Activated naive CD8-positive, alpha-beta T cell treated with anti-CD3 and anti-CD28 coated beads for 36 hours (primary cell): ENCODE results near the gene MCTP1. TPM values are rescaled to one million over a fixed set of nuclear protein-coding genes. Genes with fewer than 3 reads are reported as not detected.
"Not testable (repeated sequence)": the region's sequence is repeated elsewhere in the genome, so short reads cannot be mapped to it uniquely, and the experiment has no call there.

Experiments used
- DNase-seq: peaks from one replicate; pipeline ENCODE4 v3.0.0; 2021
- H3K27ac Mint-ChIP-seq: one replicate; pipeline ENCODE4 v1.8.0; 2022; ENCODE audit warnings: mild to moderate bottlenecking, moderate library complexity, mixed read lengths
- H3K27me3 Mint-ChIP-seq: one replicate; pipeline ENCODE4 v1.8.0; 2022; ENCODE audit warnings: mild to moderate bottlenecking, mixed read lengths
- H3K36me3 Mint-ChIP-seq: one replicate; pipeline ENCODE4 v1.8.0; 2021; ENCODE audit warnings: mild to moderate bottlenecking, mixed read lengths
- H3K4me1 Mint-ChIP-seq: one replicate; pipeline ENCODE4 v1.8.0; 2021; ENCODE audit warnings: mixed read lengths
- H3K4me3 Mint-ChIP-seq: one replicate; pipeline ENCODE4 v1.8.0; 2022; ENCODE audit warnings: mild to moderate bottlenecking, moderate library complexity, mixed read lengths
- H3K9me3 Mint-ChIP-seq: one replicate; pipeline ENCODE4 v1.8.0; 2022; ENCODE audit warnings: mixed read lengths
- total RNA-seq, 2 experiments: library from RNA; stranded (reverse); gene quantifications; one replicate each; pipeline ENCODE4 v1.2.3, GENCODE V29; 2021

MCTP1 gene
- total RNA-seq, 2 experiments from 2014 or later = 1.1 to 1.3 TPM

DNA sequence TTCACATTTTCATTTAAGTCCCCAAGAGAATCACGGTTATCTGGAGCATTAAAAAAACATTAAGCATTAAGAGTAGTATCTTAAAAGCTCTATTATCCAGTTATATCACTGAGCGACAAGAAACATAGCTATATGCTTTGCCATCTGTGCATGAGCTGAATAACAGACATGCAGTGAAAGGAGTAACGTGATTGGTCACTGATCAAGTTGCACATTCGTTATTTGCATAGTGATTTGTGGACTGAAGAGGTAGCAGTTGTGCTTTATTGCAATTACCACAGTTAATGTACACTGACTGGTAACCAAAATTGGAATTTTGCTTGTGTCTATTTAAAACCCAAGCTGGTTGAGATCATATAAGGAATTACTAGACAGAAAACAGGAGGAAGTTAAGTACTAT, 107.4 kb downstream of the MCTP1 start:
- H3K36me3 Mint-ChIP-seq = no peaks in the 10 kb centered on the region
- no peak overlapping the region for H3K4me3 Mint-ChIP-seq
- no peak for DNase-seq
- peaks cover 5% of the 10 kb centered on the region for H3K27me3 Mint-ChIP-seq
- peaks cover 1% of the 10 kb centered on the region for H3K9me3 Mint-ChIP-seq
- no peaks in the 10 kb centered on the region for H3K4me1 Mint-ChIP-seq
- no peak overlapping the region for H3K27ac Mint-ChIP-seq

DNA sequence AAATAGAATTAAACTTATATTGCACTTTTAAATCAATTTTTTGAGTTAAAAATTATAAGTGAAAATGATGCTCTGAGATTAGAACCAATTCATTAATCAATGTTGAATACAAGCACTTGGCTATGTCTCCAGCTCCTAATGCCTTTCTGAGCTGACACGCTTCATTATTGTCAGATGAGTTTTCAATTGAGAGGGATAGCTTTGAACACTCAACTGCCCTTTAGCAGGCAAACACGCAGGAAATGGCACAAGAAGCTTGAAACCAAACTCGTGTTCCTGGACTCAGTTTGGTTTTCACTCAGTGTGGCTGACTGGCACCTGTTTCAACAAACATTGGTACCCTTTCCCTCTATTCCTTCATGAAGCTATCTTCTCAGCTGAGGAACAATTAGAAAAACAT, 109.8 kb downstream of the MCTP1 start:
- Mint-ChIP-seq H3K27me3 (no peaks in the 10 kb centered on the region), H3K4me3 (no peak overlapping the region), H3K4me1 (no peaks in the 10 kb centered on the region)

DNA sequence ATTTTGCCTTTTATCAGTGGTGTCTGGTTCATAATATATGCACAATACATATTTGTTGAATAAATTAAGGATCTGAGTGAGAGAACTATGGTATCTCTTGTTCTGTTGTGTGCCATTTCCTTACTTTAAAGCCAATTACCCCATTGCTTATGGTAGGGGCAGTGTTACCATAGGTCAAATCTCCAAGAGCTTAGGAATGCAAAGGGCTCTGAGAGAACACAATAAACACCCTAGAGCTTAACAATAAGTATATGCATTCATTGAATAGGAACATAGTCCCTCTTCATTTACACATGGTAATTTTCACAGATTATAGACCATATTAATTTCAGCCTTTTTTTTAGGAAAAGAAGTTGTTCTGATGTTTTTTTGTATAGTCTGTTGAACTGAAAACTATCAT, 112.2 kb downstream of the MCTP1 start:
- no peak for DNase-seq
- Mint-ChIP-seq H3K9me3 (peaks cover 7% of the 10 kb centered on the region), H3K27ac (no peak overlapping the region), H3K4me3 (no peak overlapping the region), H3K27me3 (no peaks in the 10 kb centered on the region), H3K36me3 (peaks cover 1% of the 10 kb centered on the region), H3K4me1 (no peaks in the 10 kb centered on the region)

More for the DNA sequence above, 109.8 kb downstream of the MCTP1 start:
- Mint-ChIP-seq H3K36me3 (peaks cover 1% of the 10 kb centered on the region), H3K27ac (no peak overlapping the region), H3K9me3 (peaks cover 7% of the 10 kb centered on the region)
- DNase-seq = no peak

DNA sequence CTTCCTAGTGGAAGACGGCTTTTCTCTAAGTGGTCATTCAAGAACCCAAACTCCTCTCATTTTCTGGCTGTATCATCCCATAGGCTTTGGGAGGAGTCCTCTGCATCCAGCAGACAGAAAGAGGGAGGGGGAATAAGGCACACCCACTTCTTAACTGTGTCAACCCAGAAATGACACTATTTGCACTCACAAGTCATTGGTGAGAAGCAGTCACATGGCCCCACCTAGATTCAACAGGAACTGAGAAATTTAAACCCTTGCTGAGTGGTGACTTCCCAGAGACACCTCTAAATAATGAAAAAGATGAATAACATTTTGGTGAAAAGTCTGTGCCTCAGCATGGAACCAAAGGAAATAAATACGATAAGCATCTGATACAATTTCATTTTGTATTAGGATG, 120.0 kb downstream of the MCTP1 start:
- DNase-seq = no peak
- H3K4me3 Mint-ChIP-seq = no peak overlapping the region
- no peaks in the 10 kb centered on the region for H3K27me3 Mint-ChIP-seq

DNA sequence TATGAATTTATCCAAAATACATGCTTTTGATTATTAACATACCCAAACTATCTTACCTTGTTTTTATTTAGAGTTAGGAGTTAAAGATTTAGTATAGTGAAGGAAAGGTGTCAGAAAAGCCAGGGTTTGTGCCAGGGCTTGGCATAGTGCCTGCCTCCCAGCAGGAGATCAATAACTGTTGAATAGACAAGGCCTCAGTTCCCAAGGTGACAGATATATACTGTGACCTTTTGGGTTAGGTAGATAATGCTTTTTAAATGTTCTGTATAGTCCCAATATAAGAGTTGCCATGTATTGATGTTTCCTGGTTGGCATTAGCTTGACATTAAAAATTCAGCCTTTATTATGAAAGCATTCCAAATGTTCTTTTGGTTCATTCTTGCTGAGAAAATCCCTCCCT, 121.8 kb downstream of the MCTP1 start:
- no peak for DNase-seq
- no peak overlapping the region for H3K4me3 Mint-ChIP-seq
- no peak overlapping the region for H3K27ac Mint-ChIP-seq
- H3K36me3 Mint-ChIP-seq = no peaks in the 10 kb centered on the region
- peaks cover 2% of the 10 kb centered on the region for H3K9me3 Mint-ChIP-seq
- no peaks in the 10 kb centered on the region for H3K27me3 Mint-ChIP-seq
- H3K4me1 Mint-ChIP-seq = peaks cover 11% of the 10 kb centered on the region

More for the DNA sequence above, 120.0 kb downstream of the MCTP1 start:
- Mint-ChIP-seq H3K9me3 (peaks cover 2% of the 10 kb centered on the region), H3K27ac (no peak overlapping the region), H3K4me1 (peaks cover 11% of the 10 kb centered on the region), H3K36me3 (no peaks in the 10 kb centered on the region)

DNA sequence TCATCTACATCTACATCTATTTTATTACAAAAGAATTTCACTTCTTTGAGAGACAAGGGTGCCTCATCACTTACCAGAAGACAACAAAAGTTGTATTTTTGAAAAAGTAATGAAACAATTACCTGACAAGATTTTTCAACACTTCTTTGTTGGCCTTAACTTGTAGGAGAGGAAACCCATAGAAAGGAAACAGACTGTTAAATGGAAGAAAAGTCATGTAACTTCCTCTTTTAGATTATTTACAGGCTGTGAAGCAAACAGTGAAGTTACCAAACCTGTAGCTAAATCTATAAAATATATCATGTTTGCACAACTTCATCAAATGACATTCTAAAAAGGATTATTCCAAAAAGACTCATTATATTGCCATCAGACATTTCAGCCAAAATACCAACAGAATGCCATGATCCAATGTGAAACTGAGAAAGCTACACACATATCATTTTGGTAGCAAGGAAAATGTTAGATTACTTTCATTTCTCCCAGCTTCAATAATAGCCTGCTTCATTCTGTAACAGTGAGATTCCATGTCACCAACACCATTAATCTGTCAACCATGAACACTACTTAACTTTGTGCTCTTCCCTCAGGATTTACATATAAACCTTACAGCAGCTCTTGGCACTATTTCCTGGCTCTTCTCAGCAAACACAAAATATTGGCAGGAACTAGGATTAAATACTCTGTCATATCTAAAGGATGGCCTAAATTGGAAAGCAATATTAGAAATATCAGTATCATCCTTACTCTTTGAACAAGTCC, 122.5 kb downstream of the MCTP1 start:
- H3K4me1 Mint-ChIP-seq = peaks cover 11% of the 10 kb centered on the region
- no peak overlapping the region for H3K4me3 Mint-ChIP-seq
- no peak for DNase-seq
- no peaks in the 10 kb centered on the region for H3K36me3 Mint-ChIP-seq
- H3K27me3 Mint-ChIP-seq = no peaks in the 10 kb centered on the region
- no peak overlapping the region for H3K27ac Mint-ChIP-seq
- H3K9me3 Mint-ChIP-seq = no peaks in the 10 kb centered on the region

DNA sequence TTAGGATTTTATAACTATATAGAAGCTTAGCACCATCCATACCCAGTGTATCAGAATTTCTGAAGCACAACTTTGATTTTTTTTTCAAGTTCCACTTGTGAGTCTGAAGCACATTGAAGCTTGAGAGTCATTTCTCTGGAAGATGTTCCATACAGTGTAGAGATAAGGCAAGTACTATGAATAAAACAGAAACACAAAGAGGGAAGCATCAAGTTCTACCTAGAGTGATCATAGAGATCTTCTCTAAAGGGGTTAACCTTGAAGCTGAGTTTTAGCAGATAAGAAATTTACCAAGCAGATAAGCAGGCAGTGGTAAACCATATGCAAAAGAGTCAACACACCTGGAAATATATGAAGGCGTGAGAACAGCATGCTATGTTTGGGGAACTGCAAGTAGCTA, 125.3 kb downstream of the MCTP1 start:
- no peaks in the 10 kb centered on the region for H3K36me3 Mint-ChIP-seq
- no peak overlapping the region for H3K4me3 Mint-ChIP-seq
- no peak for DNase-seq
- H3K4me1 Mint-ChIP-seq = peaks cover 11% of the 10 kb centered on the region
- no peak overlapping the region for H3K27ac Mint-ChIP-seq
- H3K9me3 Mint-ChIP-seq = no peaks in the 10 kb centered on the region
- H3K27me3 Mint-ChIP-seq = no peaks in the 10 kb centered on the region

DNA sequence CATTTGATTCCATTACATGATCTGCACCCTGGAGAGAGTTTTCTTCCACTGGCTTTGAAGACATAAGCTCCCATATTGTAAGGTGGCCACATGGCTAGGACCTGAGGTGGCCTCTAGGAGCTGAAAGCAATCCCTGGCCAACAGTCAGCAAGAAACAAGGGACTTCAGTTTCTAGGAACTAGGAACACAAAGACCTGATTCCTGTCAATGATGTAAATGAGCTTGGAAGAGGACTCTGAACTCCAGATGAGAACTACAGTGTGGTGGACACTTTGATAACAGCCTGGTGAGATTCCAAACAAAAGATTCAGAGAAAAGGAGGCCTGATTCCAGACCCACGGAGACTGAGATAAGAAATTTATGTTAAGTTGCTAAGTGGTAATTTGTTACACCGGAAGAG, 129.0 kb downstream of the MCTP1 start:
- DNase-seq = no peak
- no peaks in the 10 kb centered on the region for H3K27me3 Mint-ChIP-seq
- H3K4me3 Mint-ChIP-seq = no peak overlapping the region
- no peaks in the 10 kb centered on the region for H3K4me1 Mint-ChIP-seq
- no peak overlapping the region for H3K27ac Mint-ChIP-seq
- no peaks in the 10 kb centered on the region for H3K36me3 Mint-ChIP-seq
- H3K9me3 Mint-ChIP-seq = no peaks in the 10 kb centered on the region

DNA sequence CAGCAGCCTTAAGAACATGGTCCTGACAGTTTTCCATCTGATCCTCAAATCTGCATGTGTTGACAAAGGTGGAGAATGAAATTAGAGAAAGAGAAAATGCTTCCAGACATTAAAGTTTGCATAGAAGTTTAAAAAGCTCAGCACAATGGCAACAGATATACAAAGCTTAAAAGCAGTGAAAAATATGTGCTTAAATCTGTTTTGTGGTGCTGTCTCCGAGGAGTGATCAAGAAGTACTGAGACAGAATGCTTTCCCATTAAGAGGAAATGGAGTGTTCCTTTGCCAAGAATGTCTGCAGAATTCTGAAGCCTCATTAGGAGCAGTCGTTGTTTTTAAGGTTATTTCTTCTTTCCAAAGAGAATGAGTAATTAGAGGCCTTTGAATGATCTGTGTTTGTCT, 131.4 kb downstream of the MCTP1 start:
- no peaks in the 10 kb centered on the region for H3K27me3 Mint-ChIP-seq
- H3K4me1 Mint-ChIP-seq = no peaks in the 10 kb centered on the region
- no peak overlapping the region for H3K27ac Mint-ChIP-seq
- no peaks in the 10 kb centered on the region for H3K36me3 Mint-ChIP-seq
- H3K4me3 Mint-ChIP-seq = no peak overlapping the region
- DNase-seq = no peak
- H3K9me3 Mint-ChIP-seq = no peaks in the 10 kb centered on the region

DNA sequence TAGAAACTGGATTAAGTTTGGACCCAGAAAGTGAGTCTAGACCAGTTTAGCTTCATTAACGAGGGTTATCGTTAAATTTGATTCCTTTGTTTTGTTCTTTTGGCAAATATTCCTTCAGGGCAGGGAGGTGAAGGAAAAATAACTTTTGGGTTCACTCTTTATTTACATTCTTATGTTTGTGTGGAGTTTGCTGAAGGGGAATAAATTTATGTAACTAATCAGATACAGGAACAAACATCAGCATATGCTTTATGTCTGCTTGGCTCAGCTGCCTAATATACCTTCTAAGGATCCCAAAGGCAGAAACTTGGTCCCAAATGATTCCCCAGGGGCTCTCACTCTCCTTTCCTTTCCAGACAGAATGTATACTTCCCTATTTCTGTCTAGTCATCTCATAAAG, 132.4 kb downstream of the MCTP1 start:
- Mint-ChIP-seq H3K4me1 (no peaks in the 10 kb centered on the region), H3K36me3 (no peaks in the 10 kb centered on the region), H3K4me3 (no peak overlapping the region), H3K27me3 (no peaks in the 10 kb centered on the region), H3K27ac (no peak overlapping the region), H3K9me3 (peaks cover 5% of the 10 kb centered on the region)
- DNase-seq = no peak

DNA sequence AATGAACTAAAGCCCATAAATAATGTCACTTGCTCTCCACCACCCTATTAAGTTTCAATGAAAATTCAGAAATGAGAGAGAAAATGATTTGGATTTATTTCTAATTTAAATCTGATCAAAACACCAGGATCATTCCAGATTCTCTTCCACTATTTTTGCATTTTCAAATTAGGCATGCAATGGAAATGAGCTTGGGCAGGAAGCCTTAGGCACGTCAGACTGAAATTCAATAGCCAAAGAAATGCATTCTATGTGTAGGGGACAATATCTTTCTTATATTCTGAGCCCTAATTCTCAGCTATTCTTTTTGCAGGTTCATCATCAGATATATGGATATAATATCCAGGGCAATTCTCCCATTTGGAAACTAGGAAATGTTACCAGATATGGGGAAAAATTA, 132.8 kb downstream of the MCTP1 start:
- H3K36me3 Mint-ChIP-seq = no peaks in the 10 kb centered on the region
- H3K4me1 Mint-ChIP-seq = no peaks in the 10 kb centered on the region
- no peak overlapping the region for H3K4me3 Mint-ChIP-seq
- no peak overlapping the region for H3K27ac Mint-ChIP-seq
- peaks cover 8% of the 10 kb centered on the region for H3K9me3 Mint-ChIP-seq
- DNase-seq = no peak
- no peaks in the 10 kb centered on the region for H3K27me3 Mint-ChIP-seq

DNA sequence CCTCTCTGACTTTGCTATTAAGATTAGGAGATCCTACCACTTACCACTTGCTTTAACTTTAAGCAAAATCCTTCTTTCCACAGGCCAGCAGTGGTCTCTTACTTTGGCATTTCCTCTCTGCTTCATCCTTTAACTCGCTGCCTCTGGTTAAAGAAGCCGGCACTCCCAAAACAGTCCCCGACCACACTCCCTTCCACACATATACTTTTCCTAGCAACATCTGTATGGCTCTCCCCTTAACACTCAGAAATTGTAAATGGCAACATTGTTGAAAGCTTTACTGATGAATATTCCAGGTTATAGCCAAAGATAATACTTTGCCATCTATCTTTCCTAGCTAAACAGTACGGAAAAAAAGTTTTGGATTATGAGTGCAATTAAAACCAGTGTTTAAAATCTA, 133.2 kb downstream of the MCTP1 start:
- no peak overlapping the region for H3K4me3 Mint-ChIP-seq
- H3K4me1 Mint-ChIP-seq = no peaks in the 10 kb centered on the region
- H3K27me3 Mint-ChIP-seq = no peaks in the 10 kb centered on the region
- peaks cover 10% of the 10 kb centered on the region for H3K9me3 Mint-ChIP-seq
- H3K36me3 Mint-ChIP-seq = no peaks in the 10 kb centered on the region
- H3K27ac Mint-ChIP-seq = no peak overlapping the region
- DNase-seq = no peak

DNA sequence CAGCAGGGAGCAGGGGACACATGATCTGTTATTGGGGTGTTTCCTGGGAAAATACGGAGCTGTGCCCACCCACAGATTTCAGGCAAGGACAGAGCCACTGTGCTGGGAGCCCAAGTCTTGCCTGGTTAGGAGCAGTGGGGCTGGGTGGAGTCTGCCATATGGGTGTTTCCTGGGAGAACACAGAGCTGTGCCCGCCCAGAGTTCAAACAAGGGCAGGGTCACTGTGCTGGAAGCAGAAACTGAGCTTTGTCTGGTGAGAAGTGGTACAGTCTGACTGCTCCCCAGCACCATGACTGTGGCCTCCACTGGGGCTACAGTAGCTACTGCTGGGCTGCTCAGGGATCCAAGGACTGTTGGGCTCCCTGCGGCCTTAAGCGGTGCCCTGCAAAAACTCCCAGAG, 135.5 kb downstream of the MCTP1 start:
- no peak overlapping the region for H3K4me3 Mint-ChIP-seq
- no peaks in the 10 kb centered on the region for H3K36me3 Mint-ChIP-seq
- no peaks in the 10 kb centered on the region for H3K4me1 Mint-ChIP-seq
- H3K27me3 Mint-ChIP-seq = no peaks in the 10 kb centered on the region
- no peak overlapping the region for H3K27ac Mint-ChIP-seq
- peaks cover 12% of the 10 kb centered on the region for H3K9me3 Mint-ChIP-seq
- DNase-seq = no peak

DNA sequence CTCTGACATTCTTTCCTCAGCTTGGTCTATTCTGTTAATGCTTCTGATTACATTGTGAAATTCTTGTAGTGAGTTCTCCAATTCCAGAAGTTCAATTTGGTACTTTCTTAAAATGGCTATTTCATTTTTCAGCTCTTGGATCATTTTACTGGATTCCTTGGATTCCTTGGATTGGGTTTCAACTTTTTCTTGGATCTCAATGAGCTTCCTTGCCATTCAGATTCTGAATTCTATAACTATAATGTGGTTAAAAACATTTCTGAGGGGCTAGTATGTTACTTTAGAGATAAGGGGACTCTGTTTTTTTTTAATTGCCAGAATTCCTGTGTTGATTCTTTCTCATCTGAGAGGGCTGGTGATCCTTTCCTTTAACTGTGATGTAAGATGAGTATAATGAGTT, 136.4 kb downstream of the MCTP1 start:
- no peak for DNase-seq
- Mint-ChIP-seq H3K27me3 (no peaks in the 10 kb centered on the region), H3K27ac (no peak overlapping the region), H3K9me3 (peaks cover 12% of the 10 kb centered on the region), H3K36me3 (no peaks in the 10 kb centered on the region), H3K4me3 (no peak overlapping the region), H3K4me1 (no peaks in the 10 kb centered on the region)

DNA sequence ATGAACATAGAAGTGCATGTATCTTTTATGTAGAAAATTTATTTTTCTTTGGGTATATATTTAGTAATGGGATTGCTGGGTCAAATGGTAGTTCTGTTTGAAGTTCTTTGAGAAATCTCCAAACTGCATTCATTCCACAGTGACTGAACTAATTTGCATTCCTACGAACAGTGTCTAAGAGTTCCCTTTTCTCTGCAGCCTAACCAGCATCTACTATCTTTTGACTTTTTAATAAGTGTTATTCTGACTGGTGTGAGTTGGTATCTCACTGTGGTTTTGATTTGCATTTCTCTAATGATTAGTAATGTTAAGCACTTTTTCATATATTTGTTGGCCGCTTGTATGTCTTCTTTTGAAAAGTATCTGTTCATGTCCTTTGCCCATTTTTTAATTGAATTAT, 141.0 kb downstream of the MCTP1 start:
- H3K4me1 Mint-ChIP-seq, H3K27me3 Mint-ChIP-seq, H3K27ac Mint-ChIP-seq, H3K36me3 Mint-ChIP-seq, H3K4me3 Mint-ChIP-seq, DNase-seq: not testable (repeated sequence)
- H3K9me3 Mint-ChIP-seq = peaks cover 12% of the 10 kb centered on the region

DNA sequence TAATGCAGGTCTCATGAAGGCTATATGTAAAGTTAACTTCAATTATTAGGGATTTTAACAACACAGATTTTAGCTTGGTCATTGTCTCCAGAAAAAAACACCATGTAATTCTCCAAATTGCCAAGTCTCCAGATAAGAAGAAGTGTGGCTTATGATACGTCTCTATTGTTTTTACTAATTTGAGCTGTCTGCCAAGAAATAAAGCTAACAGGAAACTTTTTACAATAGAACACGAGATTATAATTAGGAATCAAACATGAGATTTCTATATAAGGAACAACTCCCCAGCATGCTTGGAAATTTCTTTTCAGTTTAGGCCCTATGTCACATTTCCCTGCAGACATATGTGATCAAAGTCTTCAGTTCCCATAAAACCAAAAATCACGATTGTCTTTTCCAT, 142.7 kb downstream of the MCTP1 start:
- H3K36me3 Mint-ChIP-seq = no peaks in the 10 kb centered on the region
- peaks cover 4% of the 10 kb centered on the region for H3K9me3 Mint-ChIP-seq
- H3K27me3 Mint-ChIP-seq = peaks cover 9% of the 10 kb centered on the region
- H3K27ac Mint-ChIP-seq = no peak overlapping the region
- no peak overlapping the region for H3K4me3 Mint-ChIP-seq
- DNase-seq = no peak
- H3K4me1 Mint-ChIP-seq = no peaks in the 10 kb centered on the region
